LNCAP (cell line): ENCODE data around the gene SERPINB2.

ENCODE experiments used
- CTCF ChIP-seq: fragments of 450-650 bp; IDR thresholded peaks from 2 replicates; pipeline ENCODE4 v1.5.1; 2017; ENCODE audit warnings: mild to moderate bottlenecking

SERPINB2 gene

GRCh38 chr18:63872586-63872985 is 14.9 kb upstream of the SERPINB2 start:
- no peak for TF ChIP-seq CTCF

- TF ChIP-seq CTCF, result no peak
These were observed 9.2 kb upstream of the SERPINB2 start for GRCh38 chr18:63878343-63878742.

- no peak for TF ChIP-seq CTCF
These were observed 8.6 kb upstream of the SERPINB2 start for GRCh38 chr18:63878925-63879324.

GRCh38 chr18:63879709-63880108 is 7.8 kb upstream of the SERPINB2 start:
- no peak for TF ChIP-seq CTCF

GRCh38 chr18:63881851-63882250 is 5.7 kb upstream of the SERPINB2 start:
- no peak for TF ChIP-seq CTCF

- no peak for TF ChIP-seq CTCF
These were observed 5.0 kb upstream of the SERPINB2 start for GRCh38 chr18:63882333-63883141.

GRCh38 chr18:63883617-63884016 is 3.9 kb upstream of the SERPINB2 start:
- TF ChIP-seq CTCF, result no peak
